ENCODE results near the gene SETD5. TPM values are rescaled to one million over a fixed set of nuclear protein-coding genes. Genes with fewer than 3 reads are reported as not detected.

Gene SETD5
- total and polyA plus RNA-seq, 2 of the 8 experiments (the other 6 are each of a cell fraction or from before 2014, with no cell fraction given), result 108 to 234 TPM

DNA sequence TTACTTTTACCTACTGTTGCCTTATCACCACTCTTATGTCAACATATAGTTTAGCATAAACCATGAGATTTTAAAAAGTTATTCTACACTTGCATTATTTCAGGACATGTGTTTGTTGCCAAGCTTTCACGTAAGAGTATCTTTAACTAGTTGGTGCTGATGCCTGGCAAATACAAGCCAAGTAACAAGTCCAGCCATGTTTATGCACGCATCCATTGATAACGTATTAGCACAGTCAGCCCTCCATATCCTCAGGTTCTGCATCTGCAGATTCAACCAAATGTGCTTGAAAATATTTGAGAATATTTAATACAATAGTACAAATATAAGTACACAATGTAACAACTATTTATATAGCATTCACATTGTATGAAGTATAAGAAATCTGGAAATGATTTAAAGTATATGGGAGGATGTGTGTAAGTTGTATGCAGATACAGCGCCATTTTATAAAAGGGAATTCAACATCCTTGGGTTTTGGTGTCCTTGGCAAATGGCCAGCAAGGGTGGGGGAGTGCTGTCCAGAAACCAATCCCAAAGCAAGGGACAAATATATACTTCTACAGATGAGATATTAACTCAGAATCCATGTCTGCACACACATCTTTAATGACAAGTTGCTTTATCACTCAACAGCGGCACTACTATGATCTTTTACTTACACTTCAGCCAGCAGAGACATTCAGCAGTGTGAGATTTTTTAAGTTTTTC, 8.7 kb upstream of the SETD5 start:
- no peaks in the 10 kb centered on the region; the same call in 1 of the 2 replicates for H3K23me2 ChIP-seq (ENCODE audit: low read depth, low read length)
- H3K27ac ChIP-seq (ENCODE audit: low read depth, low read length), result no peak overlapping the region
- peak; percentile 66 for TF ChIP-seq POLR2AphosphoS5 (IDR thresholded peaks at IDR 0.05; ENCODE audit: low read depth, low read length)
- TF ChIP-seq, protein P1, sequence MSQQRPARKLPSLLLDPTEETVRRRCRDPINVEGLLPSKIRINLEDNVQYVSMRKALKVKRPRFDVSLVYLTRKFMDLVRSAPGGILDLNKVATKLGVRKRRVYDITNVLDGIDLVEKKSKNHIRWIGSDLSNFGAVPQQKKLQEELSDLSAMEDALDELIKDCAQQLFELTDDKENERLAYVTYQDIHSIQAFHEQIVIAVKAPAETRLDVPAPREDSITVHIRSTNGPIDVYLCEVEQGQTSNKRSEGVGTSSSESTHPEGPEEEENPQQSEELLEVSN (IDR thresholded peaks at IDR 0.05), result no peak
- peak in 1 of 2 experiments; percentile 67; a peak in 1 of 3 replicates for TF ChIP-seq POLR2A (IDR thresholded peaks at IDR 0.05; ENCODE audit: control extremely low read depth in 1 of 2, low read depth in 2 of 2, low read length in 2 of 2)
- TF ChIP-seq FOSL1 (IDR thresholded peaks at IDR 0.05; ENCODE audit: insufficient read depth, low read depth, low read length), result no peak
- no peak overlapping the region for H2BK20ac ChIP-seq (ENCODE audit: low read length)
- no peak overlapping the region for H3K4me3 ChIP-seq (ENCODE audit: extremely low read depth in 1 of 4, insufficient read depth in 2 of 4, low read depth in 3 of 4, low read length in 4 of 4)
- peaks cover 20 to 95% (median 78%) of the 10 kb centered on the region in 4 experiments; a peak in 7 of 8 replicates for H3K36me3 ChIP-seq (ENCODE audit: control insufficient read depth in 2 of 4, insufficient read depth in 4 of 4, low read length in 3 of 4)
- H2BK12ac ChIP-seq (ENCODE audit: low read depth, low read length), result no peak overlapping the region
- CTCF ChIA-PET (ENCODE audit: partially characterized antibody), result interaction anchor here (0.7 to 1.0 kb wide), 3 partner anchors 11 to 295 kb away, joined by 3 read pairs; no protein-coding TSS in a partner anchor
- H2BK5ac ChIP-seq (ENCODE audit: low read depth, low read length), result no peak overlapping the region
- POLR2A ChIA-PET (ENCODE audit: partially characterized antibody), result interaction anchor here (0.6 to 6.4 kb wide), 16 partner anchors 8 to 707 kb away, joined by 3 to 35 read pairs (median 4); partner anchors contain the start of genes LHFPL4 and THUMPD3
- no peak overlapping the region for H3K4ac ChIP-seq (replicated peaks; ENCODE audit: insufficient read length, low read depth, low read length)
- H2BK120ac ChIP-seq (replicated peaks; ENCODE audit: low read depth, low read length), result no peak overlapping the region
- DNase-seq (ENCODE audit: low read depth in 1 of 2, low spot score in 2 of 2) (no peak), FAIRE-seq (no peak)
- H3K14ac ChIP-seq (ENCODE audit: insufficient read length), result no peak overlapping the region
- H3K9me3 ChIP-seq (ENCODE audit: insufficient read depth in 2 of 2, low read depth in 1 of 2, low read length in 1 of 2), result no peaks in the 10 kb centered on the region
- H3K18ac ChIP-seq (ENCODE audit: extremely low read depth, low read length), result no peak overlapping the region
- no peak overlapping the region for H3K56ac ChIP-seq (replicated peaks; ENCODE audit: insufficient read length, low read depth, low read length)
- no peak overlapping the region for H2AK5ac ChIP-seq (ENCODE audit: low read depth, low read length)
- no peak overlapping the region for H4K5ac ChIP-seq (ENCODE audit: insufficient read length, low read depth, low read length)
- H3K23ac ChIP-seq (ENCODE audit: insufficient read length), result no peak overlapping the region
- H2AFZ ChIP-seq (ENCODE audit: low read length), result no peak overlapping the region
- no peak overlapping the region for H2BK15ac ChIP-seq (ENCODE audit: low read length)
- H3K4me1 ChIP-seq (replicated peaks in 1 of 4; ENCODE audit: control insufficient read depth in 3 of 4, insufficient read depth in 4 of 4, low read length in 3 of 4), result no peaks in the 10 kb centered on the region
- no peak overlapping the region for H3K9ac ChIP-seq (replicated peaks in 1 of 4; ENCODE audit: extremely low read depth in 1 of 4, low read depth in 3 of 4, low read length in 3 of 4)
- H3K4me2 ChIP-seq (ENCODE audit: insufficient read depth in 1 of 2, low read depth in 2 of 2, low read length in 2 of 2), result no peak overlapping the region
- no peak overlapping the region for H4K91ac ChIP-seq (replicated peaks; ENCODE audit: insufficient read length, low read length)
- H4K8ac ChIP-seq (ENCODE audit: extremely low read depth, insufficient read depth, low read length), result no peak overlapping the region
- 94% methylated on average over 5 of the region's 5 CpGs; no CpG with 5 or more reads in 1 of the 2 experiments for WGBS, 2 experiments (ENCODE audit: extremely low coverage in 1 of 2, insufficient coverage in 1 of 2, insufficient read length in 1 of 2, insufficient replicate concordance in 2 of 2, low coverage in 1 of 2, low lambda C conversion rate in 2 of 2, missing lambda C conversion rate in 1 of 2)
- peaks cover 18 to 53% of the 10 kb centered on the region in 2 experiments for H3K79me2 ChIP-seq (ENCODE audit: control insufficient read depth in 1 of 2, insufficient read depth in 2 of 2, low read length in 2 of 2)
- no peaks in the 10 kb centered on the region for H3K79me1 ChIP-seq (ENCODE audit: low read depth, low read length)
- H3K27me3 ChIP-seq (replicated peaks in 1 of 4; ENCODE audit: control insufficient read depth in 3 of 4, extremely low read depth in 1 of 4, insufficient read depth in 3 of 4, low read length in 3 of 4), result no peaks in the 10 kb centered on the region
- H4K20me1 ChIP-seq (replicated peaks in 1 of 2; ENCODE audit: control insufficient read depth in 1 of 2, insufficient read depth in 2 of 2, low read length in 2 of 2), result peaks cover 6 to 18% of the 10 kb centered on the region in 2 experiments

Data from H1 (cell line).